C1 segment of cervical spinal cord (tissue), 14 donors: ENCODE results near the gene PIAS4.
A peak's percentile ranks its signal among the peaks of the same experiment; 100 is the strongest.

Experiments
- DNase-seq, 14 donors: peaks; one replicate each; lab custom pipeline; 2025; lab: John Stamatoyannopoulos, UW

Gene PIAS4

DNA sequence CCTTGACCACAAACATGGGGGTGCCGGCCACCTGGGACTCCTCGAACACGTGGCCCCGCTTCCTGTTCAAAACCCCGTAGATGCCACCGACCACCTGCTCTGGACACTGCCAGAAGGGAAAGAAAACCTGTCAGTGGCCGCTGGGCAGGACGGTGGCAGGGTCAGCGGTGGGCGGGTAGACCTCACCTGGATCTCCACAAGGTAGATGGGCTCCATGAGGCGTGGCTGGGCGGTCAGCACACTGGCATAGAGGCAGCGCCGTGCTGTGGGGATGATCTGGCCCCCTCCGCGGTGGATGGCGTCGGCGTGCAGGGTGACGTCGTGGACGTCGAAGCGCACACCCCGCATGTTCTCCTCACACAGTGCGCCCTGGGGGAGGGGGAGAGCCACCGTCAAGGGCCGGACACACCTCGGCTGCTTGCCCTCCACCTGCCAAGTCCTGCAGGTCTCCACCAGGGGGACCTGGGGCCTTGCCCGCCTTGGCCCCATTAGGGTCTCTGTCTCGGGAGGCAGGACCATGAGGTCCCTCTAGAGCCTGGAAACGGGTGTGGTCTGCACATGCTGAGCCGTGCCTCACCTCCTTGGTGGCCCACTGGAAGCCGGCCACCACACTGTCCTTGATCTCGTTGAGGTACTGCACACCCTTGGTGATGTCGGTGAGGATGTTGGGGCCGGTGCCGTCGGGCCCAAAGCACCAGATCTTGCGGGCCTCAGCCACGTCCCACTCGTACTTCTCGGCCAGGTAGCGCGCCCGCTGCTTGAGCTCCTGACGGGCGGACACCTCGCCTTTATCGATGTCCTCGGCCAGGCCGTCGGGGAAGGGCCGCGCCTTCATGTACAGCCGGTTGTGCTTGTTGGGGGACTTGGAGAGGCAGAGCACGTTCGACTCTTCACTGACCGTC is 30.0 kb upstream of the PIAS4 start:
- no peak for DNase-seq

DNA sequence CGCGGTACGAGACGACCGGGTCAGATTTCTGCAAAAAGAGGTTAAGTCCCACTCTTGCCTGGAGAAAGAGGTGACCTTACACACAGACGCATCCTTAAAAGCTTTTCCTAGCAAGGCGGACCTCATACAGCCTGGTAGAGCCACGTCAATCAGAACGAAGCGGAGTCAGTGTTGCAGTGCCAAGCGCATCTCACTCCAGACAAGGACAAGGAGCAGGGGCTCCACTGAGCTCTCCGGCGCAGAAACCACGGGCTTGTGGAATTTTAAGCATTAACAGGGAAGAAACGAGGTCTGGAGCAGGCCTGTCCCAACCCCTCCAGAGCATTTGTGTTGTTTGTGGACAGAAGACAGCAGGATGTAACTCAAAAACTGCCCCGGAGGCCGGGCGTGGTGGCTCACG is 29.4 kb upstream of the PIAS4 start:
- DNase-seq, result no peak

DNA sequence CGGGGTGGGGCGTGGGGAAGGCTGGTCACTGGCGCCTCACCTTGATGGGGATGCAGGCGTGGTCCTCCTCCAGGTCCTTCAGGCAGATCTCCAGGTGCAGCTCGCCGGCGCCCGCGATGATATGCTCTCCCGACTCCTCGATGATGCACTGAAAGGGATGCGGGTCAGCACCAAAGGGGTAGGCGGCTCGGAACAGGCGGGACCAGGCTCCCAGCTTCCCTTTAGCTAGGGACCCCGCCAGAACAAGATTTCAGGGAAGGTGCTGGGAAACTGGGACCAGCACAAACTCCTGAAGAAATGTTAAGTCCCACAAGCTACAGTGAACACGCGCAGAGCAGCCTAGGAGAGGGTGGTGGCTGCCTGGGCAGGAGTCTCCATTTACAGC is 28.3 kb upstream of the PIAS4 start:
- no peak for DNase-seq

DNA sequence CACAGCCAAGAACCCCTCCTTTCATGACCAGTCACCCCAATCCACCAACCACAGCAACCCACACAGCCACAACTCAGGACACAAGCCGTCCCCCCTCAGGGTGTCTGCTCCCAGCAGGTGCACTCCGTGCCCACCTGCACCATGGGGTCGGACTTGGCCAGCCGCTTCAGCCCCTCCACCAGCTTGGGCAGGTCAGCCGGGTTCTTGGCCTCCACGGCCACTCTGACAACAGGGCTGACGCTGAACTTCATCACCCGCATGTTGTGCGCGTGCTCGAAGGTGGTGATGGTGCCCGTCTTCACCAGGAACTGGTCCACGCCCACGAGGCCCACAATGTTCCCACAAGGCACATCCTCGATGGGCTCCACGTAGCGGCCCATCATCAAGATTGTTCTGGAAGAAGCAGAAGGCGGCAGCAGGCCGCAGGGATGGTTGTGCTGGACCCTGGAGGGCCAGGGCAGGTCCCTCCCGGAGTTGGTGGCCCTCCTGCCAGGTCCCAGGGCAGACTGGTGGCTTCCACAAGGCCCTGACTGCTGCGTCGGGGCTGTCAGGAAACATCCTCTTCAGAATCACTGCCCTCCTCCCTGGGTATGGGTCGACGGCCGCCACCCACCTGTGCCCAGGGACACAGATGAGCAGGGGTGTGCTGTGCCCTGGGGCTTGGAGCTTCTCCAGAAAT is 27.7 kb upstream of the PIAS4 start:
- DNase-seq, result no peak

DNA sequence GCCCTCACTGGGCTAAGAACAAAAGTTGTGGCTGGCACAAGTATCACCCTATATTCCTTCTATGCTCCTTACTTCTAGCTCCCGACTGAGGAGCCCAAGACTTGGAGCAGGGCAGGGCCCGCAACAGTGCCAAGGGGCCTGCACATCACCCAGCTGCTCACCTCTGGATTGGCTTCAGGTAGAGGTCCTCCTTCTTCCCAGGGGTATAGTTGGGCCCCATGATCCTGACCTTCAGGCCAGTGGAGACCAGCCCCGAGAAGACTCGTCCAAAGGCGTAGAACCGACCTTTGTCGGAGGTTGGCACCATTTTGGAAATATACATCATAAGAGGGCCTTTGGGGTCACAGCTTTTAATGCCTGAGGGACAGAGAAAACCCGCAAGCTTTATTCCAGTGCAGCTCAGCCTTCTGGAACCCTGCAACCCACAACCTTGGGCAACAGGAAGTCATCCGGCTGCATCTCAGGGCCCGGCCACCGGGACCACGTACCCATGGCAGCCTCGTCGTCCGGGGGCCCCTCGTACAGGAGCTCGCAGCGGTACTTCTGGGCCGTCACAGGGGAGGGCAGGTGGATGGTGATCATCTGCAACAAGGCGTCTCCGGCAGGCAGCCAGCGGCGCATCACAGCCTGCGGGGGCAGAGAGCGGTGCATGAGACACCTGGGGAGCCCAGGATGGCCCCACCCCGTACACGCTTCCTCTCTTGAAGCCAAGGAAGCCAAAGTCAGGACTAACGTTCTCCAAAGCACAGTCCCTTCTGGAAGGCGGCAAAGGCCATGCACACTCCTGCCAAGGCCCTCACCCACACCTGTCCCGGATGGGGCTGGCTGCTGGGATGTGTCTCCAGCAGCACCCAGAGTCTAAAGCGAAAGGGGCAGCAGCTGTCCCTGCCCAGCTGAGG is 26.9 kb upstream of the PIAS4 start:
- no peak for DNase-seq

DNA sequence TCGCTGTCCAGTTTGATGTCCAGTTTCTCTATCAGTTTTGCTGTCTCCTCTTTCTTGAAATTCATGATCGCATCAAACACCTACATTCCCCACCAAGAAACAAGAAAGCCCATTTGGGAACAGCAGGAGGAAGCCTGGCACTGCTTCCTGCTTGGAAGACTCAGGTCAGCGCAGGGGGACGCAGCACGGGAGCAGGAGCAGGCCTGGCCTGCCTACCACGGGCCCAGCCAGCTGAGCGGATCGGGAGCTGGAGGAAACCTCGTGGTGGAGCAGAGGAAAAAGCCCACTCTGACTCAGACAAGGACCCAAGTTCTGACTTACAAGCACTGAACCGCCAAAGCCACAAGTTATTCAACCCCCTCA is 26.2 kb upstream of the PIAS4 start:
- DNase-seq, result no peak

DNA sequence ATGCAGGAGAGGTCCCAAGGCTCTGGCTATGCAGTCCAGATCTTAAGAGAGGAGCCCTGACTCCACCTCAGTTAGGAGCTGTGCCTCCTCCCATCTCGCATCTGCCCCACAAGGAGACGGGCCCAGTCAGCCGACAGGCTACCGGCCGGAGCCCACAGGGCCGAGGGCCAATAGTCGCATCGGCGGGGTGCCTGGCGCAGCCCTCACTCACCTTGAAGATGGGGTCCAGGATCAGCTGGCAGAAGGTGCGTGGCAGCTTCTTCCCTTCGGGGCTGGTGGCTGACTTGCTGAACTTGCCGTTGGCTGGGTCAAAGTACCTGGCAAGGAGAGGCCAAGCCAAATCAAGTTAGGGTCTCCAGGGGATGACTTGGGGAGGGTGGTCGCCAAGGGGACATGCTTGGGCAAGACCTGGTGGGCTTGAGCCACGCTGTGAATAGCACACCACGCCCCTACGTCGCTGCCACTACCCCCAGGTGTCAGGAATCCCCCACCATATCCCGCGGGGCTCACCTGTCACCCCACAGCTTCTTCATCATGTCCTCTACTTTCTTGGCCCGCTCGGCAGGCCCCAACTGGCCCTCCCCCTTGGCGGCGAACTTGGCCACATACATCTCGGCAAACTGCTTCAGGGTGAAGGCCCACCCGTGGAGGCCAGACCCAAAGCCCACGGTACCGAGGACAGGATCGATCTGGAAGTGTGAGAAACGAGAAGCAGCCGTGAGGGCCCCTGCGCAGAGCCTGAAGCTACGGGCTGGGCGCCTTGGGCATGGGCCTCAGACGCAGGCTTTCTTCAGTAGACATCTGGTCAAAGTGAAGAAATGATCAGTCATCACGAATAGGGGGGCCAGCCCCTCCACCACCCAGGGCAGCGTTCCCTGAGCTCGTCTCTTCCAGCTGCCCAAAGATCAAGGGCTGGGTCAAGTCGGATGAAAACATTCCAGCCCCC is 25.5 kb upstream of the PIAS4 start:
- DNase-seq, result no peak

DNA sequence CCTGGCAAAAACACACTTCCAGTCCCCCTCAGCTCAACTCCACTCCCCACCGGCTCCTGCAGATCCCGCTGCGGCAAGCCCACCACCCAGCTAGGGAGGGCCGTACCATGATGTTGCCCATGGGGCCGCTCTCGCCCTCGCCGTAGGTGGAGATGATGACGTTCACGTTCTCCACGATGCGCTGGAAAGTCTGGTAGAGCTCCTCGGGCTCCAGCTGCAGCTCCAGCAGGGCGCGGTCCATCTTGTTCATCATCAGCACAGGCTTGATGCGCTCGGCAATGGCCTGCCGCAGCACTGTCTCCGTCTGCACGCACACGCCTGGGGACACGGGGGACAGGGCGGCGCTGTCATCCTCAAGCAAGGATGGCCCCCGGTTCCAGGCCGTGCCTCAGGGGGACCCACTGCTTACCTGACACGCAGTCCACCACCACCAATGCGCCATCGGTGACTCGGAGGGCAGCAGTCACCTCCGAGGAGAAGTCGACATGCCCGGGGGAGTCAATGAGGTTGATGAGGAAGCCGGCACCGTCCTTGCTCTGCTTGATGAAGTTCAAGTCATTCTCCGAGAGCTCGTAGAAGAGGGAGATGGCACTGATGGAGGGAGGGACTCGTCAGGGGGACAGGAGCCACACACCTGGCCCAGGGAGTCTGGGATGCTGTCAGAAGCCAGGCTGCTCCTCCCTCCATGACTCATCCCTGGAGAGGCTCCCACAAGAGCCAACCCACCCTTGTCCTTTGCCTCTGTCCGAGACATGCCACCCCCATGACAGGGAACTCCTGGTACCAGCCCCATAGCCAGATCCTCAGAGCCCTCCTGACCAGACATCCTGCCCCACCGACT is 24.6 kb upstream of the PIAS4 start:
- DNase-seq, result no peak

DNA sequence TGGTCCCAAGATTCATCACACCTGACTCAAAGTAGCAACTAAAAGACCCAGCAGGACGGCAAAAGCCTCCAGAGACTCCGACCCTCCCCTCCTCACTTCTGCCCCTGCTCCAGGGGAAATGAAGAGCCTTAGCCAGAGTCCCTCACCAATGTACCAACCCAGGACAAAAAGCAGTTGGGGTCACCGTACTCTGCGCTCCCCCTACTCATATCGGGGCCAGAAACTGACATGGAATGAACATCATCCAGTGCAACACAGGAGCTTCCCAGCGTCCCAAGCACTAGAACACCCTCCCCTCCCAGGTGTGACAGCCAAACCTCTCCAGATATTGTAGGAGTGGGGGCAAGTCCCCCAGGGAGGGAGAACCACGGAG is 24.0 kb upstream of the PIAS4 start:
- DNase-seq, result no peak

DNA sequence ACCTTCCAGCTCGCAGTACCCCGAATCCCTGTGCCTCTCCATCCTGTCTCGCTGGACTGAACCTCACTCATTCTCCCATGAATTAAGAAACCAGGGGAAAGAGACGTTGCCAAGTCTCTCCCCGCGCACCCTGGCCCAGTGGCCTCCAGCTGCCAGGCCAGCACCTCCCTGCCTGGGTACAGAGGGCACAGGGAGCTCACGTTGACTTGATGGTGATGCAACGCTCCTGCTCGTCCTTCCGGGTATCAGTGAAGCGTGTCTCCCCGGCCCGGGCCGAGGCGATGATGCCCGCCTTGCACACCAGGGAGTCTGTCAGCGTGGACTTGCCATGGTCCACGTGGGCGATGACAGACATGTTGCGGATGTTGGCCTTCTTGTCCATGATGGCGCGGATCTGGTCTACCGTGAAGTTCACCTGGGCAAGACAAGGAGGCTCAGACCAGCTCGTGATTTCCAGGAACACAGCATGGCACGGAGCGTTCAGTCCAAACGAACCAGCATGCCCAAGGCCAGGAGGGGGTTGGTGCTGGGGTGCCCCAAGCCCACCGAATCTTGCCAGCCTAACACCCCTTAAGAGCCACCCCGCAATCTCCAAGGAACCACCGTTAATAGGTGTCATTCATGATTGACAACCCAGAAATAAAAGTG is 23.5 kb upstream of the PIAS4 start:
- peak in 1 of 14 donors; percentile 33 for DNase-seq

DNA sequence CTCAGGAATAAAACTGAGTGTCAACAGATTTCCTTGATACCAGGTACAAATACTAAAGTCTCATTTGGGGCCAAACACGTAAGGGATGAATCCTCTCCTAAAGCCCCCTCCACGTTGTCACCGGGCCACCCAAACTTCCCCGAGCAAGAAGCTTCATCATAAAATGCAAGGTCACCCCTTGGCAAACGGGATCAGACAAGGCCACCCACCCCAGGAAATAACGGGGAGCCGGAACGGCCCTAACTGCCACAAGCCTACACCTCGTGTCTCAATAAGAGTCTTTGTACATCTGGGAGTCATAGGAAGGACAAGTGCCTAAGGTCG is 23.0 kb upstream of the PIAS4 start:
- peak in 3 of 14 donors; percentile 48 to 61 (median 49) for DNase-seq

DNA sequence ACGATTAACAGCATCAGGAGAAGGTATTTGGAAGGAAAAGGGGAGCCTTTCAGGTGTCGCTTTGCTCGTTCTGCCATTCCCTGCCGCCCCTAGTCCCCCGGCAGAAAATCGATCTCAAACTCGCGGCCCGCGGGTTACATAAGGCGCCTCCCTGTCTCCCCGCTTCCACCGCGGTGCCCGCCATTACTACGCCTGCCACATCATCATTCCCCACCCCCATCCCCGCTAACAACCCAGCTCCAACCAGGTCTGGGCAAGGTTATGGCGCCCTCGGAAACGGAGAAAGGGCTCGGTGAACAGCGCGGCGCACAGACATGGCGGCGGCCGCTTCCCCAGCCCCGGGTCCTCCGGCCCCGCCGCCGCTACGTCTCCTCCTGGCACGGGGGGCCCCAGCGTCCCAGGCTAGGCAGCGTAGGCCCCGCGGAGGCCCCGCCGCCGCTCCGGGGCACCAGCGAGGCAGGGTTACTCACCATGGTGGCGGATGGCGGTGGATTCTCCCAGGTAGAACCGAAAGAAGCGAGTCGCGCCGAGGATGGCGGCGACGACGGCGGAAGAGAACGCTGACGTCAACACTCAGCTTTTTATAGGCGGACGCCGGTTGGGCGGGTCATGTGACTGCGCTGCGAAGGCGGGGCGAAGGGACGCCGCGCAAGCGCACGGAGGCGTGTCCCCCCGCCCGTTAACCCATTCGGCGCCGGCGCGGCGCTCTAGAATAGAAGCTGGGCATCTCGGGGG is 22.5 kb upstream of the PIAS4 start, which contains the start of gene EEF2:
Gene EEF2 (minus strand): TSS at position 556 of the 735 bp plus-strand sequence. CDS start 83 bp downstream, at position 473.
- DNase-seq, result peak in 13 of 14 donors; percentile 58 to 92 (median 84)

DNA sequence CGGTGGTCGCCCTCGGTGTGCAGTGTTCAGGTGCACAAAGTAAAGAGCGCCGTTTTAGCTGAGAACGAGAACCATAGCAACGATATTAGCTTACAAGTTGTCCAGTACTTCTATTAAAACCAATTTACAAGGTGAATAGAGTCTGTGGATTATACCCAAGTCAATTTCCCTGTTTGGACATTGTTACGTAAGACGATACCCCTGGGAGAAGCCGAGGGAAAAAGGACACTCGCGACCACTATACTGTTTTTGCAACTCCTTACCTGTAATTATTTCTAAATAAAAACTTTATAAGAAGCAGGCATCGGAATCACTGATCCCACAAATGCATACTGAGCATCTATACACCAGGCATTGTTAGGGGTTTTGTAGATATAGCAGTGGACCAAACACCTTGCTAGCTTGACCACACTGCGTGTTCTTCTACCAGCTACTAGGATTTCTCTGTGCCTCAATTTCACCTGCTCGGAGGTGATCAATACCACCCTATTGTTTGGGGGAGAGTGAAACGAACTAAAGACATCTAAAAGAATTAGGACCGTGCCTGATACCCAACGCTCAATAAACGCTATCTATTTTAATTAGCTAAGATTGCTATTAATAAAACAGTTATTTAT is 21.8 kb upstream of the PIAS4 start:
- no peak for DNase-seq

DNA sequence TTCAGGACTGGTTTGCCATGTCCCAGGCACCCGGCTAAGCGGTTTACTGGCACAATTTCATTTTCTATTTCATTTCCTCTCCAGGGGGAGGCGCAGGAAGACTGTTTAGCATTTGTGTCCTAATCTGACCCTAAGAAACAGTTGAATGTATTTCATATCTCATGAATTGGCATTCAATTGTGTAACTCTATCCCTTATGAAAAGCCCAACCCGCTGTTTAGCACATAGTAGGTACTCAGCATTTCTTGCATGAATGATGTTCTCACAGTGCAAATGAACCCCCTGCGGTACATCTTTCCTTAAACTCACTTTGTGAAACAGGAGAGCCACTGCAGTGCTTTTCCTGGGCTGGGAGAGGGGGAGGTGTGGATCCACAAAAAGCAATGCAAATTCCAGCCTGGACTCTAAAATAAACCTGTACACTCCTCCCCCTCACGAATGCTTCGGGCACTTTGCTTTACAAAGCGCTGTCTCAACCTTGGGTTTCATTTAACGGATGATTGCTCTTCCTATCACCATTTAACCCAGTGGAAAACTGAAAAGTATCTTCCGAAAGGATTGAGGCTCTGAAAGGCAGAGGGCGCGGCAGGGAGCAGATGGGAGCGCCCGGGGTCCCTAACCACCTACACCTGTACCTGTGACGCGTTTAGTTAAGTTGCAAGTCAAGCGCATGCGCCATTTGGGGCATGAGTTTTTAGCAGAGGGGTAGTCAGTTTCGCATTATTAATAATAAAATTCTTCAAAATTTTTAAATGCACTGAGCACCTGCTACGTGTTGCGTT is 21.1 kb upstream of the PIAS4 start:
- DNase-seq, result peak in 8 of 14 donors; percentile 36 to 84 (median 52)

DNA sequence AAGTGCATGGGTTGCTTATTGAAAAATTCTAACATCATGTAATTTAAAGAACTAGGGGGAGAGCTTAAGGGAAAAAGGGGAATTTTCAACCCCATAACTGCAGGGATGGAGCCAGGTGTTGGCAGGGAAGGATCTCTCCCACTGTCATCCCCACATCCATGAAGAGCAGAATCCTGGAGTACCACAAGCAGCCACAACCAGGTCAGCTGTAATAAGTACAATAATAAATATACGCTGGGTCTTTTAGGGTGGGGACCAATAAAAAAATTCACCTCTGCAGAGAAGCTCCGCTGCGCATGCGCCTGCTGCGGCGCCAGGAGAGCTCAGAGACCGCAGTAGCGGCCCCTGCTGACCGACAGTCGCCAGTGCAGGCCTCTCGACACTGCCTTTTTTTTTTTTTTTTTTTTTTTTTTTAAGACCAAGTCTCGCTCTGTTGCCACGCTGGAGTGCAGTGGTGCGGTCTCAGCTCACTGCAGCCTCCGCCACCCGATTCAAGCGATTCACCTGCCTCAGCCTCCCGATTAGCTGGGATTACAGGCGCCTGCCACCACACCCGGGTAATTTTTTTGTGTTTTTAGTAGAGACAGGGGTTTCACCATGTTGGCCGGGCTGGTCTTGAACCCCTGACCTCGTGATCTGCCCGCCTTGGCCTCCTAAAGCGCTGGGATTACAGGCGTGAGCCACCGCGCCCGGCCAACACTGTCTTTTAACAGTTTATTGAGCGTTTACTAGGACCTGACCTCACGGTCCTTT is 19.7 kb upstream of the PIAS4 start:
- peak in 12 of 14 donors; percentile 30 to 83 (median 56) for DNase-seq

DNA sequence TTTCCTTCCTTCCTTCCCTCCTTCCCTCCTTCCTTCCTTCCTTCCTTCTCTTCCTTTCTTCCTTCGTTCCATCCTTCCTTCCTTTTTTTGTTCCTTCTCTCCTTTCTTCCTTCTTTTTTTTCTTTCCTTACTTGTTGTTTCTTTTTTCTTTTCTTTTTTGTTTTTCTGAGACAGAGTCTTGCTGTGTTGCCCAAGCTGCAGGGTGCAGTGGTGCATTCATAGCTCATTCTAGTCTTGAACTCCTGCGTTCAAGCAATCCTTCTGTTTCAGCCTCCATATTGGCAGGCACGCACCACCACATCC is 16.8 kb upstream of the PIAS4 start:
- DNase-seq, result no peak

DNA sequence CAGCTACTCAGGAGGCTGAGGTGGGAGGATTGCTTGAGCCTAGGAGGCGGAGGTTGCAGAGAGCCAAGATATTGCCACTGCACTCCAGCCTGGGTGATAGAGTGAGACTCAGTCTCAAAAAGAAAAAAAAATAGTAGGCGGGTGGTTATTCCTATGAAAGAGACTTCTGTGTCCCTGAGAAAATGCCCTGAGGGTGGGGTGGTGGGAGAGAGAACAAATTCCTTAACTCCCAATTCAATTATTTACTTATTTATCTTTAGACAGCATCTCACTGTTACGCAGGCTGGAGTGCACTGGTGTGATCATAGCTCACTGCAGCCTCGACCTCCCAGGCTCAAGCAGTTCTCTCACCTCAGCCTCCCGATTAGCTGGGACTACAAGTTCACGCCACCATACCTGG is 11.9 kb upstream of the PIAS4 start:
- no peak for DNase-seq
